ENCODE measurements around the gene SLC22A14. TPM values are rescaled to one million over a fixed set of nuclear protein-coding genes. Genes with fewer than 3 reads are reported as not detected.

SLC22A14 gene
- total RNA-seq, 1 donor from 2014 or later, result not detected

- Mint-ChIP-seq H3K27ac (no peak overlapping the region), H3K4me3 (no peak overlapping the region), H3K9me3 (no peaks in the 10 kb centered on the region), H3K27me3 (peaks cover 19% of the 10 kb centered on the region), H3K36me3 (no peaks in the 10 kb centered on the region), H3K4me1 (ENCODE audit: unreplicated experiment) (peaks cover 5% of the 10 kb centered on the region)
- TF ChIP-seq, protein P1, sequence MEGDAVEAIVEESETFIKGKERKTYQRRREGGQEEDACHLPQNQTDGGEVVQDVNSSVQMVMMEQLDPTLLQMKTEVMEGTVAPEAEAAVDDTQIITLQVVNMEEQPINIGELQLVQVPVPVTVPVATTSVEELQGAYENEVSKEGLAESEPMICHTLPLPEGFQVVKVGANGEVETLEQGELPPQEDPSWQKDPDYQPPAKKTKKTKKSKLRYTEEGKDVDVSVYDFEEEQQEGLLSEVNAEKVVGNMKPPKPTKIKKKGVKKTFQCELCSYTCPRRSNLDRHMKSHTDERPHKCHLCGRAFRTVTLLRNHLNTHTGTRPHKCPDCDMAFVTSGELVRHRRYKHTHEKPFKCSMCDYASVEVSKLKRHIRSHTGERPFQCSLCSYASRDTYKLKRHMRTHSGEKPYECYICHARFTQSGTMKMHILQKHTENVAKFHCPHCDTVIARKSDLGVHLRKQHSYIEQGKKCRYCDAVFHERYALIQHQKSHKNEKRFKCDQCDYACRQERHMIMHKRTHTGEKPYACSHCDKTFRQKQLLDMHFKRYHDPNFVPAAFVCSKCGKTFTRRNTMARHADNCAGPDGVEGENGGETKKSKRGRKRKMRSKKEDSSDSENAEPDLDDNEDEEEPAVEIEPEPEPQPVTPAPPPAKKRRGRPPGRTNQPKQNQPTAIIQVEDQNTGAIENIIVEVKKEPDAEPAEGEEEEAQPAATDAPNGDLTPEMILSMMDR (conservative IDR thresholded peaks at IDR 0.05), result no peak
- no peak for DNase-seq (ENCODE audit: extremely low spot score, unreplicated experiment)
Observed at GRCh38 chr3:38311476-38311875, 29.4 kb downstream of the SLC22A14 start.

DNA sequence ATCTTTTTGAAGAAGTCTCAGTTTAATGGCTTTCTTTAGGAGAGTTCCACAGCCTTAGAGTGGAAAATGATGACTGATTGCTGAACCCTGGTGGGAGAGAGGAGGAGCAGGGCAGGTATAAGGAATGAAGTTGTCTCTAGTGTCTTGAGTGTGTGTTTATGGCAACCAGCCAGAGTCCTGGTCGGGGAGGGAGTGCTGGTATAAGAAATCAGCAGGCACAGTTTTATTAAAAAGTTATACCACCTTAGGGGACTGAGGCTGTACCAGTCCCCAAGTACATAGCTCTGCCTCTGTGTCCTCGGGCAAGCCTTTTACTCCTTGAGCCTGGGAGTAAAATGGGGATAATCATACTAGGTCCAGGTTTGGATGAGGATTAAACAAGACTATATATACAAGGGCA lies 29.8 kb downstream of the SLC22A14 start:
- DNase-seq (ENCODE audit: extremely low spot score, unreplicated experiment), result no peak
- H3K36me3 Mint-ChIP-seq, result no peaks in the 10 kb centered on the region
- H3K27ac Mint-ChIP-seq, result no peak overlapping the region
- peaks cover 5% of the 10 kb centered on the region for H3K4me1 Mint-ChIP-seq (ENCODE audit: unreplicated experiment)
- peaks cover 19% of the 10 kb centered on the region for H3K27me3 Mint-ChIP-seq
- H3K4me3 Mint-ChIP-seq, result no peak overlapping the region
- TF ChIP-seq, protein P1 (conservative IDR thresholded peaks at IDR 0.05), result no peak
- no peaks in the 10 kb centered on the region for H3K9me3 Mint-ChIP-seq

DNA sequence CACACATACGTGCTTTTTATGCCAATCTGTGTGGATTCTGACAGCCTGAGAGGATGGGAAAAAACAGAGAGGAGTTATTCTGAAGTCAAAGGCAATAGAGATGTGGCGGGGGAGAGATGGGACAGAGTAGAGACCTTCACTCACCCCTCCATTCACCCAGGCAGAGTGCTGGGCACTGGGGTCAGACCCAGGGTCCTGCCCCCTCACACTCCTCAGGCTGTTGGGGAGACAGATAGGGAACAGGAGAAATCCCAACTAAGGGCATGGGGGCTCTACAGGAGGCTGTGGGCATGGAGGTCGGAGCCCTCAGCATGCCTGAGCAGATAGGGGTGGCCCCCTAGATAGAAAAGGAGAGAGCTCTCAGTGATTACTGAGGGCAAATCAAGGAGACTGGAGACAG lies 30.3 kb downstream of the SLC22A14 start:
- Mint-ChIP-seq H3K9me3 (no peaks in the 10 kb centered on the region), H3K4me3 (no peak overlapping the region), H3K36me3 (no peaks in the 10 kb centered on the region), H3K4me1 (ENCODE audit: unreplicated experiment) (peaks cover 5% of the 10 kb centered on the region), H3K27me3 (peaks cover 19% of the 10 kb centered on the region), H3K27ac (no peak overlapping the region)
- TF ChIP-seq, protein P1 (conservative IDR thresholded peaks at IDR 0.05), result no peak
- no peak for DNase-seq (ENCODE audit: extremely low spot score, unreplicated experiment)

DNA sequence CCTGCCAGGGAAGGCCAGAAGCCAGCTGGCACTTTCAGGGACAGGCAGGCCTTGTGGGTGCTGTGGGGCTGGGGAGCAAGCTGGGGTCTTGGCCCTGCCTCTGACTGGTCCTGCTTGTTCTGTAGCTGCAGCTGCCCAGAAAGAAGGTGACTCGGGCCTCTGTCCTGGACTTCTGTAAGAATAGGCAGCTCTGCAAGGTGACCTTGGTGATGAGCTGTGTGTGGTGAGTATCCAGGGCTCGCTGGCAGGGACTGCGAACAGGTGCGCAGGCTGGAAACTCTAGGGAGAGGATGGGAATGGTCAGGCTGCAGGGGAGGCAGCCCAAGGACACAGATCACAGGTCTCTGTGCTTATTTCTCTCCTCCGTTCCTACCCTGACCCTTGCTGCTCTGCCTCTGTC lies 31.2 kb downstream of the SLC22A14 start:
- Mint-ChIP-seq H3K9me3 (no peaks in the 10 kb centered on the region), H3K4me3 (no peak overlapping the region), H3K27ac (no peak overlapping the region), H3K4me1 (ENCODE audit: unreplicated experiment) (peaks cover 5% of the 10 kb centered on the region), H3K27me3 (peaks cover 19% of the 10 kb centered on the region), H3K36me3 (no peaks in the 10 kb centered on the region)
- no peak for DNase-seq (ENCODE audit: extremely low spot score, unreplicated experiment)
- TF ChIP-seq, protein P1 (conservative IDR thresholded peaks at IDR 0.05), result no peak

GRCh38 chr3:38313695-38314094 lies 31.6 kb downstream of the SLC22A14 start:
- H3K4me1 Mint-ChIP-seq (ENCODE audit: unreplicated experiment), result peaks cover 5% of the 10 kb centered on the region
- H3K27me3 Mint-ChIP-seq, result peaks cover 16% of the 10 kb centered on the region
- no peaks in the 10 kb centered on the region for H3K9me3 Mint-ChIP-seq
- H3K27ac Mint-ChIP-seq, result no peak overlapping the region
- TF ChIP-seq, protein P1 (conservative IDR thresholded peaks at IDR 0.05), result no peak
- no peak for DNase-seq (ENCODE audit: extremely low spot score, unreplicated experiment)
- no peak overlapping the region for H3K4me3 Mint-ChIP-seq
- H3K36me3 Mint-ChIP-seq, result no peaks in the 10 kb centered on the region

Data from type B pancreatic cell (in vitro differentiated cells).